ENCODE results near the gene HFE.

DNA sequence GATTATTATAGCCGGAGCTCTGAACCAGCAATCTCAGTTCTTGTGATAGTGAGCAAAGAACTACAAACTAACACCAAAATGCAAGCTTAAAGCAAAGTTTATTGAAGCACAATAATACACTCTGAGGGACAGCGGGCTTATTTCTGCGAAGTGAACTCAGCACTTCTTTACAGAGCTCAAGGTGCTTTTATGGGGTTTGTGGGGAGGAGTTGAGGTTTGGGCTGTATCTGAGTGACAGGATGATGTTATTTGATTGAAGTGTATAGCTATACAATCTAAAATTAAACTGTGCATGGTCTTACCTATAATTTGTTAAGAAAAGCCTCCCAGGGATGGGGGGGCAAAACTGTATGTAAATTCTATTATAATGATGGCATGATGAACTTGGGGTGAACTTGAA lies 1.0 kb upstream of the HFE start:
- TF ChIP-seq CTCF (IDR thresholded peaks at IDR 0.05; ENCODE audit: low read depth, low read length, missing input control) (no peak), GABPA (IDR thresholded peaks at IDR 0.05 in 1 of 2, conservative IDR thresholded peaks at IDR 0.05 in 1 of 2) (no peak), FOXA1 (IDR thresholded peaks at IDR 0.05) (no peak), JUND (IDR thresholded peaks at IDR 0.05) (no peak), EGR1 (IDR thresholded peaks at IDR 0.05; ENCODE audit: low read depth in 2 of 2) (no peak), RAD21 (IDR thresholded peaks at IDR 0.05) (no peak), SP1 (IDR thresholded peaks at IDR 0.05) (no peak), TAF1 (conservative IDR thresholded peaks at IDR 0.05) (no peak), REST (IDR thresholded peaks at IDR 0.05) (no peak), HNF4G (IDR thresholded peaks at IDR 0.05) (no peak), YY1 (IDR thresholded peaks at IDR 0.05) (no peak), RXRA (IDR thresholded peaks at IDR 0.05) (no peak)
- TF ChIP-seq, protein P1, sequence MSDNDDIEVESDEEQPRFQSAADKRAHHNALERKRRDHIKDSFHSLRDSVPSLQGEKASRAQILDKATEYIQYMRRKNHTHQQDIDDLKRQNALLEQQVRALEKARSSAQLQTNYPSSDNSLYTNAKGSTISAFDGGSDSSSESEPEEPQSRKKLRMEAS (IDR thresholded peaks at IDR 0.05): no peak
- TF ChIP-seq, protein P2, sequence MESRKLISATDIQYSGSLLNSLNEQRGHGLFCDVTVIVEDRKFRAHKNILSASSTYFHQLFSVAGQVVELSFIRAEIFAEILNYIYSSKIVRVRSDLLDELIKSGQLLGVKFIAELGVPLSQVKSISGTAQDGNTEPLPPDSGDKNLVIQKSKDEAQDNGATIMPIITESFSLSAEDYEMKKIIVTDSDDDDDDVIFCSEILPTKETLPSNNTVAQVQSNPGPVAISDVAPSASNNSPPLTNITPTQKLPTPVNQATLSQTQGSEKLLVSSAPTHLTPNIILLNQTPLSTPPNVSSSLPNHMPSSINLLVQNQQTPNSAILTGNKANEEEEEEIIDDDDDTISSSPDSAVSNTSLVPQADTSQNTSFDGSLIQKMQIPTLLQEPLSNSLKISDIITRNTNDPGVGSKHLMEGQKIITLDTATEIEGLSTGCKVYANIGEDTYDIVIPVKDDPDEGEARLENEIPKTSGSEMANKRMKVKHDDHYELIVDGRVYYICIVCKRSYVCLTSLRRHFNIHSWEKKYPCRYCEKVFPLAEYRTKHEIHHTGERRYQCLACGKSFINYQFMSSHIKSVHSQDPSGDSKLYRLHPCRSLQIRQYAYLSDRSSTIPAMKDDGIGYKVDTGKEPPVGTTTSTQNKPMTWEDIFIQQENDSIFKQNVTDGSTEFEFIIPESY (IDR thresholded peaks at IDR 0.05): no peak
